Esophagus squamous epithelium (tissue), 5 donors: ENCODE measurements around the gene OPALIN. TPM values are rescaled to one million over a fixed set of nuclear protein-coding genes. Genes with fewer than 3 reads are reported as not detected.

Source experiments
- DNase-seq: peaks from one replicate; lab custom pipeline; 2025; lab: John Stamatoyannopoulos, UW
- H3K27ac ChIP-seq, 4 donors: fragments of 200-600 bp; sonication (generic); one replicate each; pipeline ENCODE4 v1.5.1; 2016 to 2019; ENCODE audit warnings: mild to moderate bottlenecking in 1 of 4
- H3K27me3 ChIP-seq, 4 donors: fragments of 200-600 bp; sonication (generic); 1 replicate in 3 of 4; 2 replicates in 1 of 4; pipeline versions ENCODE4 v1.5.1 to v1.6.0; 2017 to 2021; ENCODE audit warnings: antibody characterized with exemption in 1 of 4
- H3K36me3 ChIP-seq, 3 donors: fragments of 200-600 bp; sonication (generic); one replicate each; pipeline ENCODE4 v1.5.1; 2016 to 2019
- H3K4me1 ChIP-seq, 3 donors: fragments of 200-600 bp; sonication (generic); one replicate each; pipeline ENCODE4 v1.5.1; 2017 to 2019
- H3K4me3 ChIP-seq, 4 donors: fragments of 200-600 bp; sonication (generic); 1 replicate in 3 of 4; 2 replicates in 1 of 4; pipeline ENCODE4 v1.5.1; 2016 to 2019; ENCODE audit warnings: mild to moderate bottlenecking in 2 of 4, moderate library complexity in 1 of 4
- H3K9me3 ChIP-seq, 3 donors: fragments of 200-600 bp; sonication (generic); one replicate each; pipeline ENCODE4 v1.5.1; 2016 to 2019
- CTCF ChIP-seq, 6 experiments: fragments of 450-650 bp in 4 of 6; fragments of 200-600 bp in 2 of 6; sonication (generic) in 2 of 6; IDR thresholded peaks; one replicate each; pipeline ENCODE4 v1.5.1; 2016 to 2019; ENCODE audit warnings: antibody characterized with exemption in 6 of 6, mild to moderate bottlenecking in 4 of 6, moderate library complexity in 4 of 6
- POLR2A ChIP-seq, 4 donors: fragments of 450-650 bp; IDR thresholded peaks; one replicate each; pipeline ENCODE4 v1.6.1; 2017; ENCODE audit warnings: antibody characterized with exemption in 4 of 4, mild to moderate bottlenecking in 4 of 4, moderate library complexity in 3 of 4
- WGBS, 2 donors: methylation state at CpG; one replicate each; pipeline ENCODE4 v1.1.5; 2018; 5-methylcytosine and 5-hydroxymethylcytosine counted together
- intact Hi-C: fragments of 100-400 bp; cut with DNase I; formaldehyde crosslinking; loops from one replicate; pipeline ENCODE4 v1.15.0; 2022
- total RNA-seq, 4 donors: library from RNA; depleted of rRNA; stranded (reverse); fragments of >200 nt; gene quantifications; one replicate each; pipeline ENCODE4 v1.1.0, GENCODE V29; 2016
- donor health status: DM: yes; HTN: yes; CAD: no.

OPALIN gene
- total RNA-seq, 4 donors from 2014 or later = not detected

- DNase-seq = no peak
- Histone ChIP-seq H3K36me3 (no peaks in the 10 kb centered on the region), H3K9me3 (no peaks in the 10 kb centered on the region), H3K4me3 (no peak overlapping the region), H3K4me1 (no peaks in the 10 kb centered on the region), H3K27me3 (peaks cover 0 to 43% (median 0%) of the 10 kb centered on the region in 4 donors), H3K27ac (no peak overlapping the region)
- 78 to 87% methylated on average over 6 of the region's 6 CpGs for WGBS, 2 donors
- intact Hi-C loops = no loop called here
- TF ChIP-seq CTCF (IDR thresholded peaks at IDR 0.05) (no peak), POLR2A (IDR thresholded peaks at IDR 0.05) (no peak)
Observed at GRCh38 chr10:96359616-96360015, 814 bp upstream of the OPALIN start.

GRCh38 chr10:96357038-96357620 lies 1.7 kb downstream of the OPALIN start:
- Histone ChIP-seq H3K27ac (no peak overlapping the region), H3K4me1 (no peaks in the 10 kb centered on the region), H3K36me3 (no peaks in the 10 kb centered on the region), H3K4me3 (no peak overlapping the region), H3K9me3 (no peaks in the 10 kb centered on the region), H3K27me3 (peaks cover 0 to 56% (median 0%) of the 10 kb centered on the region in 4 donors)
- TF ChIP-seq POLR2A (IDR thresholded peaks at IDR 0.05) (no peak), CTCF (IDR thresholded peaks at IDR 0.05) (no peak)
- intact Hi-C loops = no loop called here
- DNase-seq = no peak
- WGBS, 2 donors = 67 to 72% methylated on average over 6 to 7 of the region's 8 CpGs

GRCh38 chr10:96352582-96352981 lies 6.2 kb downstream of the OPALIN start:
- no peaks in the 10 kb centered on the region for H3K4me1 ChIP-seq
- no peak for DNase-seq
- H3K9me3 ChIP-seq = no peaks in the 10 kb centered on the region
- H3K4me3 ChIP-seq = no peak overlapping the region
- H3K27ac ChIP-seq = no peak overlapping the region
- intact Hi-C loops = no loop called here
- H3K36me3 ChIP-seq = no peaks in the 10 kb centered on the region
- TF ChIP-seq POLR2A (IDR thresholded peaks at IDR 0.05) (no peak), CTCF (IDR thresholded peaks at IDR 0.05) (no peak)
- peaks cover 0 to 39% (median 0%) of the 10 kb centered on the region in 4 donors for H3K27me3 ChIP-seq
- WGBS, 2 donors = 68% methylated on average over 4 of the region's 4 CpGs

GRCh38 chr10:96352027-96352426 lies 6.8 kb downstream of the OPALIN start:
- Histone ChIP-seq H3K9me3 (no peaks in the 10 kb centered on the region), H3K4me3 (no peak overlapping the region), H3K4me1 (no peaks in the 10 kb centered on the region), H3K27ac (no peak overlapping the region), H3K27me3 (peaks cover 0 to 36% (median 0%) of the 10 kb centered on the region in 4 donors), H3K36me3 (no peaks in the 10 kb centered on the region)
- TF ChIP-seq POLR2A (IDR thresholded peaks at IDR 0.05) (no peak), CTCF (IDR thresholded peaks at IDR 0.05) (no peak)
- no peak for DNase-seq
- intact Hi-C loops = no loop called here

GRCh38 chr10:96346295-96346694 lies 12.5 kb downstream of the OPALIN start:
- no peak overlapping the region for H3K27ac ChIP-seq
- WGBS, 2 donors = 71 to 86% methylated on average over 1 of the region's 1 CpG
- no peak overlapping the region for H3K4me3 ChIP-seq
- H3K4me1 ChIP-seq = no peaks in the 10 kb centered on the region
- peaks cover 0 to 6% (median 6%) of the 10 kb centered on the region in 3 donors for H3K9me3 ChIP-seq
- intact Hi-C loops = no loop called here
- peaks cover 0 to 22% (median 0%) of the 10 kb centered on the region in 4 donors for H3K27me3 ChIP-seq
- DNase-seq = no peak
- H3K36me3 ChIP-seq = no peaks in the 10 kb centered on the region
- TF ChIP-seq CTCF (IDR thresholded peaks at IDR 0.05) = no peak
- TF ChIP-seq POLR2A (IDR thresholded peaks at IDR 0.05) = no peak
